HCT116 (cell line): ENCODE results near the gene GFPT1. TPM values are rescaled to one million over a fixed set of nuclear protein-coding genes. Genes with fewer than 3 reads are reported as not detected.

Source experiments
- ATAC-seq: fragments of 200-7000 bp; cut with Tn5 transposase; 2 replicates; pipeline ENCODE4 v1.9.1; 2020; ENCODE audit warnings: mild to moderate bottlenecking, moderate library complexity
- BruUV-seq: library from RNA; stranded (reverse); fragments of 400-500 nt; replicated peaks from 2 replicates; lab custom pipeline; 2021; lab: Mats Ljungman, UMichigan
- CTCF ChIA-PET: fragments of 300-600 bp; sonication (Branson Sonifier 250); formaldehyde crosslinking; loops from one replicate; lab custom pipeline; 2021; ENCODE audit warnings: antibody characterized with exemption; lab: Charles Lee
- POLR2A ChIA-PET: fragments of 300-600, 350-600 bp; sonication (Branson Sonifier 250); formaldehyde crosslinking; loops from one replicate; lab custom pipeline; 2021; ENCODE audit warnings: antibody characterized with exemption; lab: Charles Lee
- RAD21 ChIA-PET, 2 experiments: fragments of 300-600 bp; sonication (Branson Sonifier 250); formaldehyde crosslinking; loops; one replicate each; lab custom pipeline; 2023; ENCODE audit warnings: low total read pairs in 2 of 2; ENCODE audit not compliant: uncharacterized antibody in 2 of 2, unreplicated experiment in 2 of 2, low non-redundant PET in 1 of 2; lab: Charles Lee
- DNase-seq: peaks from one replicate; pipeline ENCODE4 v3.0.0-alpha.2; 2010; ENCODE audit warnings: low read depth, low spot score
- H2AFZ ChIP-seq: fragments of 200-600 bp; shearing (Covaris generic), sonication (generic); 2 replicates; pipeline ENCODE4 v1.6.1; 2017; ENCODE audit warnings: low read depth, mixed run types, mixed read lengths, antibody characterized with exemption, low read length; ENCODE audit not compliant: poor library complexity, severe bottlenecking
- H3K27ac ChIP-seq: 2 replicates; pipeline ENCODE4 v1.5.1; 2012; ENCODE audit warnings: low read depth, low read length
- H3K27me3 ChIP-seq: fragments of 200-600 bp; sonication (generic); 2 replicates; pipeline ENCODE4 v1.6.1; 2016; ENCODE audit warnings: mixed run types, low read length, mixed read lengths; ENCODE audit not compliant: insufficient read depth
- H3K36me3 ChIP-seq, 2 experiments: fragments of 200-500 bp in 1 of 2; fragments of 200-600 bp in 1 of 2; sonication (Bioruptor generic) in 1 of 2; sonication (generic) in 1 of 2; 2 replicates each; pipeline versions ENCODE4 v1.5.1 to v1.6.1; 2014 to 2016; ENCODE audit warnings: low read length in 2 of 2, inconsistent platforms in 1 of 2, mixed read lengths in 1 of 2, mixed run types in 1 of 2; ENCODE audit not compliant: insufficient read depth in 2 of 2, control insufficient read depth in 1 of 2
- H3K4me1 ChIP-seq, 2 experiments: fragments of 200-600 bp in 1 of 2; sonication (generic) in 1 of 2; 2 replicates each; pipeline versions ENCODE4 v1.5.1 to v1.6.1; 2012 to 2017; ENCODE audit warnings: low read length in 2 of 2, inconsistent platforms in 1 of 2, mild to moderate bottlenecking in 1 of 2, mixed read lengths in 1 of 2, mixed run types in 1 of 2, moderate library complexity in 1 of 2; ENCODE audit not compliant: insufficient read depth in 2 of 2, control insufficient read depth in 1 of 2
- H3K4me2 ChIP-seq: fragments of 200-600 bp; sonication (generic); 2 replicates; pipeline ENCODE4 v1.6.1; 2017; ENCODE audit warnings: mixed run types, low read length, mixed read lengths
- H3K4me3 ChIP-seq, 2 experiments: fragments of 200-600 bp in 1 of 2; sonication (generic) in 1 of 2; replicated peaks in 1 of 2; 2 replicates each; pipeline ENCODE4 v1.5.1; 2011 to 2016; ENCODE audit warnings: low read length in 2 of 2, control low read depth in 1 of 2, low read depth in 1 of 2, mild to moderate bottlenecking in 1 of 2, mixed read lengths in 1 of 2, mixed run types in 1 of 2
- H3K79me2 ChIP-seq: fragments of 200-600 bp; sonication (generic); 2 replicates; pipeline ENCODE4 v1.6.1; 2017; ENCODE audit warnings: mild to moderate bottlenecking, mixed run types, low read length, moderate library complexity, mixed read lengths; ENCODE audit not compliant: insufficient read depth
- H3K9ac ChIP-seq: fragments of 200-600 bp; sonication (generic); 2 replicates; pipeline ENCODE4 v1.6.1; 2016; ENCODE audit warnings: low read length, mixed read lengths
- H3K9me2 ChIP-seq: fragments of 200-600 bp; sonication (generic), shearing (Covaris generic); 2 replicates; pipeline ENCODE4 v1.6.1; 2017; ENCODE audit warnings: mixed run types, mild to moderate bottlenecking, moderate library complexity; ENCODE audit not compliant: insufficient read depth
- H3K9me3 ChIP-seq, 2 experiments: fragments of 200-500 bp in 1 of 2; fragments of 200-600 bp in 1 of 2; sonication (Bioruptor generic) in 1 of 2; sonication (generic) in 1 of 2; 2 replicates each; pipeline ENCODE4 v1.6.1; 2014 to 2017; ENCODE audit warnings: low read length in 2 of 2, mixed read lengths in 2 of 2, inconsistent platforms in 1 of 2, low read depth in 1 of 2, mild to moderate bottlenecking in 1 of 2, mixed run types in 1 of 2, moderate library complexity in 1 of 2; ENCODE audit not compliant: control insufficient read depth in 1 of 2, insufficient read depth in 1 of 2
- H4K20me1 ChIP-seq: fragments of 200-600 bp; sonication (generic), shearing (Covaris generic); 2 replicates; pipeline ENCODE4 v1.6.1; 2017; ENCODE audit warnings: mixed run types, mild to moderate bottlenecking, moderate library complexity; ENCODE audit not compliant: insufficient read depth
- CBX3 ChIP-seq: IDR thresholded peaks from 2 replicates; pipeline ENCODE4 v1.6.1; 2012; ENCODE audit warnings: low read depth
- CEBPB ChIP-seq: IDR thresholded peaks from 2 replicates; pipeline ENCODE4 v1.6.1; 2012; ENCODE audit warnings: low read depth
- CTCF ChIP-seq, 3 experiments: fragments of 200-600 bp in 1 of 3; sonication (generic) in 1 of 3; IDR thresholded peaks in 2 of 3; conservative IDR thresholded peaks in 1 of 3; 2 replicates each; pipeline ENCODE4 v1.5.1; 2012 to 2017; ENCODE audit warnings: low read depth in 2 of 3, low read length in 2 of 3, antibody characterized with exemption in 1 of 3, borderline replicate concordance in 1 of 3, control low read depth in 1 of 3, mild to moderate bottlenecking in 1 of 3, mixed read lengths in 1 of 3, mixed run types in 1 of 3, moderate library complexity in 1 of 3; ENCODE audit not compliant: insufficient read depth in 1 of 3
- EZH2 ChIP-seq: fragments of 200-600 bp; sonication (generic); IDR thresholded peaks from 2 replicates; pipeline ENCODE4 v1.6.1; 2017; ENCODE audit warnings: antibody characterized with exemption, mixed run types
- FOSL1 ChIP-seq: IDR thresholded peaks from 2 replicates; pipeline ENCODE4 v1.6.1; 2012; ENCODE audit warnings: low read depth
- JUND ChIP-seq: IDR thresholded peaks from 2 replicates; pipeline ENCODE4 v1.6.1; 2012
- POLR2A ChIP-seq: IDR thresholded peaks from 2 replicates; pipeline ENCODE4 v1.7.0; 2011; ENCODE audit warnings: borderline replicate concordance; ENCODE audit not compliant: insufficient read depth, insufficient read length; ENCODE audit errors: extremely low read depth
- POLR2AphosphoS5 ChIP-seq: IDR thresholded peaks from 2 replicates; pipeline ENCODE4 v1.6.1; 2011; ENCODE audit warnings: mild to moderate bottlenecking, low read depth, low read length, moderate library complexity
- SIN3A ChIP-seq: IDR thresholded peaks from 2 replicates; pipeline ENCODE4 v1.6.1; 2012; ENCODE audit warnings: low read depth
- SP1 ChIP-seq: IDR thresholded peaks from 2 replicates; pipeline ENCODE4 v1.6.1; 2012; ENCODE audit warnings: low read depth
- SRF ChIP-seq: IDR thresholded peaks from 2 replicates; pipeline ENCODE4 v1.6.1; 2012; ENCODE audit warnings: low read depth
- TCF7L2 ChIP-seq: IDR thresholded peaks from 2 replicates; pipeline ENCODE4 v1.7.0; 2011; ENCODE audit warnings: borderline replicate concordance, inconsistent platforms; ENCODE audit not compliant: insufficient read depth, insufficient read length; ENCODE audit errors: extremely low read depth
- YY1 ChIP-seq: IDR thresholded peaks from 2 replicates; pipeline ENCODE4 v1.6.1; 2011; ENCODE audit warnings: low read length, low read depth, moderate library complexity, mild to moderate bottlenecking; ENCODE audit not compliant: insufficient replicate concordance; ENCODE audit errors: extremely low read depth
- ZFX ChIP-seq: fragments of 450-650 bp; IDR thresholded peaks from 2 replicates; pipeline ENCODE4 v1.6.1; 2017
- ZNF274 ChIP-seq: fragments of 200-500 bp; sonication (Bioruptor generic); IDR thresholded peaks from 2 replicates; pipeline ENCODE4 v1.6.1; 2014; ENCODE audit warnings: mild to moderate bottlenecking, low read depth, low read length, inconsistent platforms
- intact Hi-C: fragments of 100-400 bp; cut with micrococcal nuclease; formaldehyde crosslinking; loops from 2 replicates; pipeline ENCODE4 v1.10.0; 2022
- total RNA-seq: library from RNA; stranded (reverse); gene quantifications from one replicate; pipeline ENCODE4 v1.2.1, GENCODE V29; 2021; ENCODE audit not compliant: unreplicated experiment
- TF ChIP-seq, protein P1 (sequence below): IDR thresholded peaks from 2 replicates; pipeline ENCODE4 v1.6.1; 2012
- TF ChIP-seq, protein P2 (sequence below): IDR thresholded peaks from 2 replicates; pipeline ENCODE4 v1.6.1; 2011; ENCODE audit warnings: mild to moderate bottlenecking, low read length, moderate library complexity; ENCODE audit not compliant: insufficient replicate concordance; ENCODE audit errors: extremely low read depth
- TF ChIP-seq, protein P3 (sequence below): IDR thresholded peaks from 2 replicates; pipeline ENCODE4 v1.6.1; 2012; ENCODE audit warnings: low read depth

GFPT1 gene
- total RNA-seq, 1 experiment from 2014 or later, result 62.4 TPM

DNA sequence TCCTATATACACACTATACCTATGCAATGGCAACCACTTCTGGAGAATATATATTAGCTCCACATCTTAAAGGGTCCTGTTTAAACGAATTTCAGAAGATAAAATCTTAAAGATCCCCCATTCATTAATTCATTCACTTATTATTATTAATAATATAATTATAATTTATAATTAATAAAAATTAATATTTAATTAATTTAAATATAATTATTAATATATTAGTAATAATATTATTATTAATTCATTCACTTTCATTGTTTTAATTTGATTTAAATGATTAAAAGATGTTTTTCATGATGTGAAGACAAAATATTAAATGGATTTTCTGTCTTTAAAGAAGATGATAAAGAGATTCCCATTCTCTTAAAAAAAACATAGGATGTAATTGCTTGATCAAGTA, 29.1 kb upstream of the GFPT1 start:
- Histone ChIP-seq H3K4me3 (no peak overlapping the region), H3K9ac (no peak overlapping the region), H3K9me3 (no peaks in the 10 kb centered on the region), H3K36me3 (peaks cover 0 to 12% of the 10 kb centered on the region in 2 experiments; a peak in 2 of 4 replicates), H3K27me3 (no peaks in the 10 kb centered on the region), H3K9me2 (no peaks in the 10 kb centered on the region), H3K4me1 (no peaks in the 10 kb centered on the region), H3K27ac (no peak overlapping the region), H4K20me1 (no peaks in the 10 kb centered on the region)
- no TSS peak for BruUV-seq
- intact Hi-C loops, result no loop called here
- RAD21 ChIA-PET, result no interaction called here
- CTCF ChIA-PET, result no interaction called here
- TF ChIP-seq EZH2, result no peak
- no peak for TF ChIP-seq ZFX
- no peak for TF ChIP-seq SP1
- no peak for TF ChIP-seq CBX3
- TF ChIP-seq, protein P1, sequence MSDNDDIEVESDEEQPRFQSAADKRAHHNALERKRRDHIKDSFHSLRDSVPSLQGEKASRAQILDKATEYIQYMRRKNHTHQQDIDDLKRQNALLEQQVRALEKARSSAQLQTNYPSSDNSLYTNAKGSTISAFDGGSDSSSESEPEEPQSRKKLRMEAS, result no peak
- TF ChIP-seq TCF7L2, result no peak
- no peak for TF ChIP-seq JUND
- TF ChIP-seq, protein P2, sequence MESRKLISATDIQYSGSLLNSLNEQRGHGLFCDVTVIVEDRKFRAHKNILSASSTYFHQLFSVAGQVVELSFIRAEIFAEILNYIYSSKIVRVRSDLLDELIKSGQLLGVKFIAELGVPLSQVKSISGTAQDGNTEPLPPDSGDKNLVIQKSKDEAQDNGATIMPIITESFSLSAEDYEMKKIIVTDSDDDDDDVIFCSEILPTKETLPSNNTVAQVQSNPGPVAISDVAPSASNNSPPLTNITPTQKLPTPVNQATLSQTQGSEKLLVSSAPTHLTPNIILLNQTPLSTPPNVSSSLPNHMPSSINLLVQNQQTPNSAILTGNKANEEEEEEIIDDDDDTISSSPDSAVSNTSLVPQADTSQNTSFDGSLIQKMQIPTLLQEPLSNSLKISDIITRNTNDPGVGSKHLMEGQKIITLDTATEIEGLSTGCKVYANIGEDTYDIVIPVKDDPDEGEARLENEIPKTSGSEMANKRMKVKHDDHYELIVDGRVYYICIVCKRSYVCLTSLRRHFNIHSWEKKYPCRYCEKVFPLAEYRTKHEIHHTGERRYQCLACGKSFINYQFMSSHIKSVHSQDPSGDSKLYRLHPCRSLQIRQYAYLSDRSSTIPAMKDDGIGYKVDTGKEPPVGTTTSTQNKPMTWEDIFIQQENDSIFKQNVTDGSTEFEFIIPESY, result no peak
- no peak for TF ChIP-seq SIN3A
- TF ChIP-seq YY1, result no peak
- no peak for TF ChIP-seq POLR2A
- TF ChIP-seq ZNF274, result no peak
- TF ChIP-seq POLR2AphosphoS5, result no peak
- TF ChIP-seq CEBPB, result no peak
- TF ChIP-seq, protein P3, sequence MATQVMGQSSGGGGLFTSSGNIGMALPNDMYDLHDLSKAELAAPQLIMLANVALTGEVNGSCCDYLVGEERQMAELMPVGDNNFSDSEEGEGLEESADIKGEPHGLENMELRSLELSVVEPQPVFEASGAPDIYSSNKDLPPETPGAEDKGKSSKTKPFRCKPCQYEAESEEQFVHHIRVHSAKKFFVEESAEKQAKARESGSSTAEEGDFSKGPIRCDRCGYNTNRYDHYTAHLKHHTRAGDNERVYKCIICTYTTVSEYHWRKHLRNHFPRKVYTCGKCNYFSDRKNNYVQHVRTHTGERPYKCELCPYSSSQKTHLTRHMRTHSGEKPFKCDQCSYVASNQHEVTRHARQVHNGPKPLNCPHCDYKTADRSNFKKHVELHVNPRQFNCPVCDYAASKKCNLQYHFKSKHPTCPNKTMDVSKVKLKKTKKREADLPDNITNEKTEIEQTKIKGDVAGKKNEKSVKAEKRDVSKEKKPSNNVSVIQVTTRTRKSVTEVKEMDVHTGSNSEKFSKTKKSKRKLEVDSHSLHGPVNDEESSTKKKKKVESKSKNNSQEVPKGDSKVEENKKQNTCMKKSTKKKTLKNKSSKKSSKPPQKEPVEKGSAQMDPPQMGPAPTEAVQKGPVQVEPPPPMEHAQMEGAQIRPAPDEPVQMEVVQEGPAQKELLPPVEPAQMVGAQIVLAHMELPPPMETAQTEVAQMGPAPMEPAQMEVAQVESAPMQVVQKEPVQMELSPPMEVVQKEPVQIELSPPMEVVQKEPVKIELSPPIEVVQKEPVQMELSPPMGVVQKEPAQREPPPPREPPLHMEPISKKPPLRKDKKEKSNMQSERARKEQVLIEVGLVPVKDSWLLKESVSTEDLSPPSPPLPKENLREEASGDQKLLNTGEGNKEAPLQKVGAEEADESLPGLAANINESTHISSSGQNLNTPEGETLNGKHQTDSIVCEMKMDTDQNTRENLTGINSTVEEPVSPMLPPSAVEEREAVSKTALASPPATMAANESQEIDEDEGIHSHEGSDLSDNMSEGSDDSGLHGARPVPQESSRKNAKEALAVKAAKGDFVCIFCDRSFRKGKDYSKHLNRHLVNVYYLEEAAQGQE, result no peak
- no peak for TF ChIP-seq SRF
- TF ChIP-seq CTCF (IDR thresholded peaks at IDR 0.05 in 2 of 3, conservative IDR thresholded peaks at IDR 0.05 in 1 of 3; ENCODE audit: borderline replicate concordance in 1 of 3, insufficient read depth in 1 of 3, low read depth in 2 of 3, low read length in 2 of 3), result no peak
- no peak for TF ChIP-seq FOSL1
- TF ChIP-seq, all 23 proteins: peak for 0
- ATAC-seq, result no peak
- H2AFZ ChIP-seq, result no peak overlapping the region
- POLR2A ChIA-PET, result no interaction called here
- no peak overlapping the region for H3K4me2 ChIP-seq
- H3K79me2 ChIP-seq, result no peaks in the 10 kb centered on the region
- no peak for DNase-seq
